Mucosa of descending colon (tissue), 3 donors: ENCODE measurements around the gene DPPA4. TPM values are rescaled to one million over a fixed set of nuclear protein-coding genes. Genes with fewer than 3 reads are reported as not detected.
"Not testable (repeated sequence)": the region's sequence is repeated elsewhere in the genome, so short reads cannot be mapped to it uniquely, and the experiment has no call there.

Experiments used
- ATAC-seq: fragments of 200-7000 bp; cut with Tn5 transposase; one replicate; pipeline ENCODE4 v1.9.1; 2020; ENCODE audit warnings: mild to moderate bottlenecking, moderate library complexity
- DNase-seq, 3 donors: peaks; one replicate each; pipeline ENCODE4 v3.0.0-alpha.2; 2020
- H3K36me3 ChIP-seq: fragments of 200-600 bp; one replicate; pipeline ENCODE4 v1.8.0; 2021; ENCODE audit warnings: low read depth, mild to moderate bottlenecking
- H3K4me1 ChIP-seq: fragments of 200-600 bp; one replicate; pipeline ENCODE4 v1.8.0; 2021; ENCODE audit warnings: low read depth, mild to moderate bottlenecking
- H3K4me3 ChIP-seq: fragments of 200-600 bp; one replicate; pipeline ENCODE4 v1.8.0; 2021; ENCODE audit warnings: mild to moderate bottlenecking
- H3K9me3 ChIP-seq: fragments of 200-600 bp; one replicate; pipeline ENCODE4 v1.8.0; 2021; ENCODE audit warnings: mild to moderate bottlenecking
- intact Hi-C, 2 donors: fragments of 100-400 bp; cut with DNase I in 1 of 2; cut with micrococcal nuclease in 1 of 2; formaldehyde crosslinking; loops; one replicate each; pipeline versions ENCODE4 v1.11.0 to v1.11.1; 2022; cut with DNase I, micrococcal nuclease
- long read RNA-seq, 2 donors: library from polyadenylated mRNA; unstranded; transcript quantifications; one replicate each; pipeline ENCODE4 v2.0.0, GENCODE V29; 2019 to 2021
- total RNA-seq, 3 donors: library from RNA; stranded (reverse); fragmentation: NEBNext Ultra II Directional in 2 of 3; extraction: Animal tissue kit (Norgen Biotek cat#: 25700) in 2 of 3; gene quantifications; one replicate each; pipeline versions ENCODE4 v1.2.1 to v1.2.4, GENCODE V29; 2021 to 2023
- TF ChIP-seq, protein P1 (sequence below): fragments of 200-600 bp; IDR thresholded peaks from one replicate; pipeline ENCODE4 v1.8.0; 2022; ENCODE audit warnings: antibody characterized with exemption, mild to moderate bottlenecking
- donor health status: DM: no; HTN: no; CAD: no; lungs with moderate emphysema.
- donor health status: DM: no; HTN: no; CAD: no.
- donor health status: DM: no; HTN: yes; CAD: no.

Gene DPPA4
- not detected for total RNA-seq
- long read RNA-seq, donor 1 = 0 reads
- long read RNA-seq, donor 2 = 0 reads

- ATAC-seq (no peak), DNase-seq (no peak)
- intact Hi-C loops = no loop called here
- no peaks in the 10 kb centered on the region for H3K4me1 ChIP-seq
- H3K4me3 ChIP-seq = no peak within 1 kb of the TSS
- TF ChIP-seq, protein P1, sequence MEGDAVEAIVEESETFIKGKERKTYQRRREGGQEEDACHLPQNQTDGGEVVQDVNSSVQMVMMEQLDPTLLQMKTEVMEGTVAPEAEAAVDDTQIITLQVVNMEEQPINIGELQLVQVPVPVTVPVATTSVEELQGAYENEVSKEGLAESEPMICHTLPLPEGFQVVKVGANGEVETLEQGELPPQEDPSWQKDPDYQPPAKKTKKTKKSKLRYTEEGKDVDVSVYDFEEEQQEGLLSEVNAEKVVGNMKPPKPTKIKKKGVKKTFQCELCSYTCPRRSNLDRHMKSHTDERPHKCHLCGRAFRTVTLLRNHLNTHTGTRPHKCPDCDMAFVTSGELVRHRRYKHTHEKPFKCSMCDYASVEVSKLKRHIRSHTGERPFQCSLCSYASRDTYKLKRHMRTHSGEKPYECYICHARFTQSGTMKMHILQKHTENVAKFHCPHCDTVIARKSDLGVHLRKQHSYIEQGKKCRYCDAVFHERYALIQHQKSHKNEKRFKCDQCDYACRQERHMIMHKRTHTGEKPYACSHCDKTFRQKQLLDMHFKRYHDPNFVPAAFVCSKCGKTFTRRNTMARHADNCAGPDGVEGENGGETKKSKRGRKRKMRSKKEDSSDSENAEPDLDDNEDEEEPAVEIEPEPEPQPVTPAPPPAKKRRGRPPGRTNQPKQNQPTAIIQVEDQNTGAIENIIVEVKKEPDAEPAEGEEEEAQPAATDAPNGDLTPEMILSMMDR = no peak
- H3K9me3 ChIP-seq = no peaks in the 10 kb centered on the region
- no peaks in the 10 kb centered on the region for H3K36me3 ChIP-seq
These were observed at the start of gene DPPA4 for GRCh38 chr3:109337393-109337792. DPPA4 (minus strand) TSS chr3:109337546; CDS start chr3:109337517, 29 bp downstream.

DNA sequence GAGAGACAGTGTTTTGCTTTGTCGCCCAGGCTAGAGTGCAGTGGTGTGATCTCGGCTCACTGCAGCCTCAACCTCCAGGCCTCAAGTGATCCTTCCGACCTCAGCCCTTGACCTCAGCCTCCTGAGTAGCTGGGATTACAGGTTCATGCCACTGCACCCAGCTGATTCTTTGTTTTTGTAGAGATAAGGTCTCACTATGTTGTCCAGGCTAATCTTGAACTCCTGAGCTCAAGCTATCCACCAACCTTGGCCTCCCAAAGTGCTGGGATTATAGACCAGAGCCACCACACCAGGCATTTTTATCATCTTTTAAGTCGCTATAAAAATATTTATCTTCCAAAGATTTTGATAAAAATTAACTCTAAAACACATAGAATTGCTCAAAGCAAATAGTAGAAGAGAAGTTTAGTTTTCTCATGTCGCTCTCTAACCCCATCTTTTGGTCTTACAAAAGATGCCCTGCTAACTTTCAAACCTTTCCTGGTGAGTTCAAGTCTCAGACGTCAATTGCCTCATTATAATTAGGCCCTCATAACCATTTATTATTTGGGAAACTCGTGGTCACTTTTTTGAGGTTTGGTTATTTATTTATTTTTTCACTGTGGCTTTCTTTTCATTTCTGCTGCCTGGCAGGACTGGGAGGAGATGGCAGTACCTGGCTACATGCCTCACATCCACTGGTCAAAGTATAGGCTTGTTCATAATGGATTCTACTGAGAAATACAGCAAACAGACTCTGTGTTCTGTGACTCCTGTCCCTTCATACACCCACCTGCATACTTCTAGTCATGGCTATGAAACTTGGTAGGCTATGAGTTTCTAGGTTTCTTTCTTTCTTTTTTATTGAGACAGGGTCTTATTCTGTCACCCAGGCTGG lies 48.3 kb upstream of the DPPA4 start:
- Histone ChIP-seq H3K4me1 (no peaks in the 10 kb centered on the region), H3K36me3 (no peaks in the 10 kb centered on the region), H3K4me3 (no peak overlapping the region), H3K9me3 (no peaks in the 10 kb centered on the region)
- no peak for DNase-seq
- intact Hi-C loops = no loop called here
- TF ChIP-seq, protein P1 = no peak
- no peak for ATAC-seq

GRCh38 chr3:109384164-109384563 lies 46.8 kb upstream of the DPPA4 start:
- Histone ChIP-seq H3K4me1 (no peaks in the 10 kb centered on the region), H3K36me3 (no peaks in the 10 kb centered on the region), H3K4me3 (no peak overlapping the region), H3K9me3 (no peaks in the 10 kb centered on the region)
- ATAC-seq = no peak
- intact Hi-C loops = no loop called here
- TF ChIP-seq, protein P1 = no peak
- DNase-seq = no peak

DNA sequence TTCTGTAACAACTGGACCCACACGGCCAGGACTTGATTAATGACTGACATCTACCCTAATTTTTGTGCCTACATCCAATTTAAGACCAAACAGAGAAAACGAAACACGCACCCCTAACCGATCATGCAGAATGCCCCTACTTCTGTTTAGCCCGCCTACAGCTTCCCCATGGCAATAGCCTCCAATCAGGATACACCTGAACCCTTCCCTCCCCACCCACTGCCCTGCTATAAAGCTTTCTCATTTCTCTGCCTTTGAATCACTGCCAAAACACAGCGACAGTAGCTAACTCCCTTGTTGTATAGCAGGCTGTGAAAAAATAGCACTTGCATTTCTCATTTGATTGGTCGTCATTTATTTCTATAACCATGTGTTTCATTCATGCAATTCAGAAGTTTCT lies 45.2 kb upstream of the DPPA4 start:
- intact Hi-C loops = no loop called here
- TF ChIP-seq, protein P1 = no peak
- H3K4me3 ChIP-seq = no peak overlapping the region
- ATAC-seq (no peak), DNase-seq (no peak)
- H3K9me3 ChIP-seq = no peaks in the 10 kb centered on the region
- H3K4me1 ChIP-seq = no peaks in the 10 kb centered on the region
- H3K36me3 ChIP-seq = no peaks in the 10 kb centered on the region

GRCh38 chr3:109375975-109376374 lies 38.6 kb upstream of the DPPA4 start:
- H3K4me3 ChIP-seq = no peak overlapping the region
- no peaks in the 10 kb centered on the region for H3K36me3 ChIP-seq
- H3K4me1 ChIP-seq = no peaks in the 10 kb centered on the region
- DNase-seq = no peak
- TF ChIP-seq, protein P1 = no peak
- no peaks in the 10 kb centered on the region for H3K9me3 ChIP-seq
- intact Hi-C loops = no loop called here
- ATAC-seq = no peak

GRCh38 chr3:109374434-109374833 lies 37.1 kb upstream of the DPPA4 start:
- H3K9me3 ChIP-seq, ATAC-seq, H3K4me3 ChIP-seq, DNase-seq, H3K36me3 ChIP-seq, H3K4me1 ChIP-seq, intact Hi-C loops: not testable (repeated sequence)
